PFSK-1 (cell line): Measurements from ENCODE around the gene SSPN.

Experiments used
- FOXP2 ChIP-seq: optimal IDR thresholded peaks from 2 replicates; pipeline ENCODE3; 2011; ENCODE audit warnings: borderline replicate concordance, control low read depth, inconsistent platforms; ENCODE audit not compliant: insufficient read depth; ENCODE audit errors: extremely low read length, extremely low read depth
- POLR2AphosphoS5 ChIP-seq: IDR thresholded peaks from 2 replicates; pipeline ENCODE4 v1.6.1; 2012; ENCODE audit warnings: low read depth, mild to moderate bottlenecking, control low read depth, low read length, moderate library complexity
- SIN3A ChIP-seq: IDR thresholded peaks from 2 replicates; pipeline ENCODE4 v1.6.1; 2012; ENCODE audit warnings: mild to moderate bottlenecking, low read length, moderate library complexity, borderline replicate concordance; ENCODE audit not compliant: insufficient read depth
- TAF1 ChIP-seq: IDR thresholded peaks from 2 replicates; pipeline ENCODE4 v1.6.1; 2012; ENCODE audit warnings: low read length, control low read depth, borderline replicate concordance; ENCODE audit not compliant: insufficient read depth
- TF ChIP-seq, protein P1 (sequence below), 2 experiments: IDR thresholded peaks; 2 replicates each; pipeline versions ENCODE4 v1.6.1 to v1.8.0; 2011 to 2012; ENCODE audit warnings: low read depth in 2 of 2, low read length in 2 of 2, control low read depth in 1 of 2, inconsistent platforms in 1 of 2, mild to moderate bottlenecking in 1 of 2, moderate library complexity in 1 of 2; ENCODE audit not compliant: insufficient read depth in 1 of 2

Gene SSPN

DNA sequence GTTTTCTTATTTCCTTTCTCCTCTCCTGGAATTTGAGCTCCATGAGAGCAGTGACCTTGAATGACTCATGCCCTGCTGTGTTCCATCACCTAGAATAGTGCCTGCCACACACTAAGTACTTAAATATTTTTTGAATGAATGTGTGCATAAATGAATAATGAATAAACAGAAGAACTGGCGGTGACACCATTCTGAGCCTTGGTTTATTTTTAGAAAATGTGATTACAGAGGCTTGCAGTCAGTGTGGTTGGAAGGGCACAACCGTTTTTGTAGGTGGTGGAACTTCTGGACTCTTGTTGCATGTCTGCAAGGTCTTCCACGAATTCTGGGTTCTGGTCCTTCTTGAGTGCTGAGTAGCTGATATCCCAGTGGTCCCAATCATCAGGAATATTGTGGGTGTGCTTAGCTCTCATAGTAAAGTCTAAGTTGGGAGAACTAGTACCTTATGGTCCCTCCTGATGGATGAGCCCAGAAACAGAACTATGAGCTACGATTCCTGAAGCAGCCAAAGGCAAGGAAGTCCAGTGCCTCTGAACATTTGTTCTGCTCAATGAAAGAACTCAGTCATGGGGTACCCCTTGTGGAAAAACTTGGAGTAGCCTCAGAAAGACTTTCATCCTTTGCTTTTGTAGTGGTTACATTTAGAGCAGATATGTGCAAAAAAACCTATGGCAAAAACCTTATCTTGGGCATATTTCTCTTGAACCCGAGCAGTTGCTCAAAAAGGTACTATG, 41.8 kb upstream of the SSPN start:
- TF ChIP-seq POLR2AphosphoS5 = no peak
- no peak for TF ChIP-seq FOXP2
- TF ChIP-seq TAF1 = no peak
- TF ChIP-seq, protein P1, sequence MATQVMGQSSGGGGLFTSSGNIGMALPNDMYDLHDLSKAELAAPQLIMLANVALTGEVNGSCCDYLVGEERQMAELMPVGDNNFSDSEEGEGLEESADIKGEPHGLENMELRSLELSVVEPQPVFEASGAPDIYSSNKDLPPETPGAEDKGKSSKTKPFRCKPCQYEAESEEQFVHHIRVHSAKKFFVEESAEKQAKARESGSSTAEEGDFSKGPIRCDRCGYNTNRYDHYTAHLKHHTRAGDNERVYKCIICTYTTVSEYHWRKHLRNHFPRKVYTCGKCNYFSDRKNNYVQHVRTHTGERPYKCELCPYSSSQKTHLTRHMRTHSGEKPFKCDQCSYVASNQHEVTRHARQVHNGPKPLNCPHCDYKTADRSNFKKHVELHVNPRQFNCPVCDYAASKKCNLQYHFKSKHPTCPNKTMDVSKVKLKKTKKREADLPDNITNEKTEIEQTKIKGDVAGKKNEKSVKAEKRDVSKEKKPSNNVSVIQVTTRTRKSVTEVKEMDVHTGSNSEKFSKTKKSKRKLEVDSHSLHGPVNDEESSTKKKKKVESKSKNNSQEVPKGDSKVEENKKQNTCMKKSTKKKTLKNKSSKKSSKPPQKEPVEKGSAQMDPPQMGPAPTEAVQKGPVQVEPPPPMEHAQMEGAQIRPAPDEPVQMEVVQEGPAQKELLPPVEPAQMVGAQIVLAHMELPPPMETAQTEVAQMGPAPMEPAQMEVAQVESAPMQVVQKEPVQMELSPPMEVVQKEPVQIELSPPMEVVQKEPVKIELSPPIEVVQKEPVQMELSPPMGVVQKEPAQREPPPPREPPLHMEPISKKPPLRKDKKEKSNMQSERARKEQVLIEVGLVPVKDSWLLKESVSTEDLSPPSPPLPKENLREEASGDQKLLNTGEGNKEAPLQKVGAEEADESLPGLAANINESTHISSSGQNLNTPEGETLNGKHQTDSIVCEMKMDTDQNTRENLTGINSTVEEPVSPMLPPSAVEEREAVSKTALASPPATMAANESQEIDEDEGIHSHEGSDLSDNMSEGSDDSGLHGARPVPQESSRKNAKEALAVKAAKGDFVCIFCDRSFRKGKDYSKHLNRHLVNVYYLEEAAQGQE (IDR thresholded peaks at IDR 0.05; ENCODE audit: insufficient read depth in 1 of 2, low read depth in 2 of 2, low read length in 2 of 2) = no peak
- no peak for TF ChIP-seq SIN3A

DNA sequence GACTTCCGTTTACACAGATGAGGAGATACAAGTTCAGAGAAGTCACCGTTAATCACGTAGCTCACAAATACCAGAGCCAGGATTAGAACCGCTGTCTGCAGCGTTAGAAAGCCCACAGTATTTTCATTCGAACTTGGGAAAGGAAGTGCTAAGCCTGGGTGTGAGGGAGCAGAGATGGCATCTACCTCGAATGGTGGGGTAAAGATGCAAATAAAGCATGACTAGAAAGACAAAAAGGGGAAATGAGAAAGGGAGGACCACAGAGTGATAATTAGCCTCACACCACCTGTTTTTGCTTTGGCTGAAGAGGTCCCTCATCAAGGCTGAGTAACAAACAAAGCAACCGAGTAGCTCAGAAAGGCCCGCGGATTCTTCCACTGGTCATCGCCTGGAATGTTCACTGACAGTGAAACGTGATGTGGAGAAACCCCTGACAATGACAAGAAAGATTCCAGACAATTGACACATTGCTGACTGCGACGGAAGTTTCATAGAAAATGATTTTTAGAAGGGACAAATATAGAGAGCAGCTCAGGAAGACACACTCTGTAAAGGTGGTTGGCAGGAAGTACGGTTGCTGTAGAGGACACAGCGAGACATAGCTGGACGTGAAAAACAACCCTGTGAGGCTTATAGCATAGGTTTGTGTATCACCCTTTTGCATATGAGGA, 39.0 kb upstream of the SSPN start:
- TF ChIP-seq SIN3A (no peak), TAF1 (no peak), FOXP2 (no peak), POLR2AphosphoS5 (no peak)
- TF ChIP-seq, protein P1 (IDR thresholded peaks at IDR 0.05; ENCODE audit: insufficient read depth in 1 of 2, low read depth in 2 of 2, low read length in 2 of 2) = no peak

DNA sequence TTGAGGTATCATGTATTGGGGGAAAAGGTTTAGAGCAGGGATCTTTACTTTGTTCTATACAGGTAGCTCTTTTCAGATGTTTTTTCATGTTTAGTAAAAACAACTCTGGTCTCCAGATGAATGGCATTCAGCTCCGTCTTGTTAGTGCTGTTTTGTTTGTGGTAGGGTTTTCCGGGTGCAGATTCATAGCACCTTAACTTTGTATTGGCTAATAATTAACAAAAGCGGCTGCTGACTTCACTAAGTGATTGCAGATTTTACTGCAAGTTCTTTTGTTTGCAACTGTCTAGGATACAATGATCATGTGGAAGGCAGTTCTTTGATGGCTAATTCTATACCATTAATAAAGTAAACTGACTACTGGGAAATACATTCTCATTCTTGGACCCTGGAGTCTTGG, 38.4 kb upstream of the SSPN start:
- TF ChIP-seq, protein P1 (IDR thresholded peaks at IDR 0.05; ENCODE audit: insufficient read depth in 1 of 2, low read depth in 2 of 2, low read length in 2 of 2) = no peak
- TF ChIP-seq SIN3A (no peak), POLR2AphosphoS5 (no peak), TAF1 (no peak), FOXP2 (no peak)

DNA sequence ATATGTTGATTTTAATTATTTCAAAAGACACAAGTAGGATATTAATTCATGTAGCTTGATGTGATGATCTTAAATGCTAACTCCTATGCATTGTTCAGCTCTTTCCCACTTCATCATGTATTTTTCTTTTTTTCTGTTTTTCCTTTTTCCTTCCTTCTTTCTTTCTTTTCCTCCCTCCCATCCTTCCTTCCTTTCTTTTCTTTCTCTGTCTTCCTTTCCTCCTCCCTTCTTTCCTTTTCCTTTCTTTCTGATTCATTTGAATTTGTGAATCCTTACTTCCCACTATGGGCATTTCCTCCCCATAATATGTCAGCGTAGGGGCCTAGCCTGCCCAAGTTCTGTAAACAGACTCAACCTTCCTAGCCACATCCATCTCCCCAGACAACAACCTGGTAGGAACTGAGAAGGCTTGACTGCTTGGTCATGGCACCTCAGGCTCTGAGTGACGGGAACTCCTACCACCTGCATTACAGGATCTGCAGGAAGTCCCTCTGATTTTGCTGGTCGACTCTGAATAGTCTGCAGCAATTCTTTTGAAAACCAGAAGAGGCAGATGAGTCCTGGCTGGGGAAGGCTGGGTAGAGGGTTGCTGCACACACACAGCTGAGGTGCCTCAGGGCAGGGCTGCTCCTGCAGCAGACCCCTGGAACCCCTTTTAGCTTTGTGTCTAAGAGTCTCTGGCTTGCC, 37.2 kb upstream of the SSPN start:
- no peak for TF ChIP-seq SIN3A

DNA sequence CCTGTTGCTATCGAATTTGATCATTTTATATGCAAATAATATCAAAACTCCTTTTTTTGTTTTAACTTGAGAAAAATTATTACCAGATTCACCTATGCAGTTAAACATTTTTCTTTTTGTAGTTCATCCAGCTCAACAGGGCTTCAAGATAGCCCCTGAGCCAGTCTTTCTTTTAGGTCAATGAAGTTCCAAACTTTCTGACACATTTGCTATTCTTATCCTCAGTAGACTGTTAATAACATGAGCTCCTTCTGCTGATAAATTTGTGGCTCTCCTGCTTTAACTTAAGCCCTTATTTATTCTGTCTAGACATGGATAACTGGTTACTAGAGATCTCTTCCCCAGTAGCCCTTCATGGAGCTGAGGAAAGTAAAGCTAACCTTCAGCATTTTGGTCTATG, 33.2 kb upstream of the SSPN start:
- TF ChIP-seq, protein P1 (IDR thresholded peaks at IDR 0.05; ENCODE audit: insufficient read depth in 1 of 2, low read depth in 2 of 2, low read length in 2 of 2) = no peak
- TF ChIP-seq FOXP2 (no peak), TAF1 (no peak), POLR2AphosphoS5 (no peak), SIN3A (no peak)
